LNCAP (cell line): Measurements from ENCODE around the gene PALM3.

ENCODE experiments used
- CTCF ChIP-seq: fragments of 450-650 bp; IDR thresholded peaks from 2 replicates; pipeline ENCODE4 v1.5.1; 2017; ENCODE audit warnings: mild to moderate bottlenecking

Gene PALM3

GRCh38 chr19:14054099-14054498, 7.8 kb downstream of the PALM3 start:
- no peak for TF ChIP-seq CTCF

- TF ChIP-seq CTCF: no peak
Measured at GRCh38 chr19:14053500-14053899, 8.4 kb downstream of the PALM3 start.

GRCh38 chr19:14053032-14053431, 8.8 kb downstream of the PALM3 start:
- TF ChIP-seq CTCF: no peak

- TF ChIP-seq CTCF: no peak
Measured at GRCh38 chr19:14052470-14052869, 9.4 kb downstream of the PALM3 start.

- no peak for TF ChIP-seq CTCF
Measured at GRCh38 chr19:14051980-14052379, 9.9 kb downstream of the PALM3 start.

DNA sequence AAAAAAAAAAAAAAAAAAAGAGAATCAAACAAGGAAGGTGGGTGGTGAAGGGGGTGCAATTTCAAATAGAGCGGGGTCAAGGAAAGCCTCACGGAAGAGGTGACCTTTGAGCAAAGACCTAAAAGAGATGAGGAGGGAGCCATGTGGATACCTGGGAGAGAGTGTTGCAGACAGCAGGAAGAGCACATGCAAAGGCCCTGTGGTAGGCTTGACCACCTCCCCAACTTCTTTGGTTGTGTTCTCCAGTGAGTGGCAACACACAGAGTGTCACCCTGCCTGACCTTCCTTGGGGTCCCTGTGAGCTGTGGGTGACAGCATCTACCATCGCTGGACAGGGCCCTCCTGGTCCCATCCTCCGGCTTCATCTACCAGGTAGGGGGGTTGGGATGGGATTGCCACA, 11.4 kb downstream of the PALM3 start:
- TF ChIP-seq CTCF: no peak

DNA sequence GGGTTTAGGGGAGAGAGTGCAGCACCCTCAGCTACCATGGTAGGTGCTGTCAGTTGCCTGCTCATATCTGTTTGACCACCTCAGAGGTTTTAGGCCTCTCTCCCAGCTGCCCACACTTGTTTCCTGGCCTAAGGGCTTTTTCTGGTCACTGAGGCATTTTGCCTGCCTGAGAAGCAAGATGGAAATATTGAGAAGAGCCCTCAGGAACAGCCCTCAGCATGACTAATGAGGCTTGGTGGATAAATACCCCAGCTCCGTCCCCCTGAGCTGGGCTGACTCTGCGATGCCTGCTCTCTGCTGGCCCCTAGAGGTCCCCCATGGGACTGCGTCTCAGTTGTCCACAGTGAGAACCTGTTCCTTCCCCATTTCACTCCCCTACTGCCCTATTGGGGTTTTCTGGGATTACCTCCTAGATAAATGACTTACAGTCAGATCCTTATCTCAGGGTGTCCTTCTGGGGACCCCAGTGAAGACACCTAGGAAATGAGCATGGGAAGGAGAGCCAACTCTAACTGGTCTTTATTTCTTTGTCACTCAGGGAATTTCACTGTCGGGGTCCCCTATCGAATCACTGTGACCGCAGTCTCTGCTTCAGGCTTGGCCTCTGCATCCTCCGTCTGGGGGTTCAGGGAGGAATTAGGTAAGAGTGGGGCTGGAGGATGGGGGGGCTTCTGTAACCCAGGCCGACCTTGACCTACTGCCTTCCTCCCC, 13.3 kb downstream of the PALM3 start:
- peak; percentile 89 for TF ChIP-seq CTCF
